Activated CD8-positive, alpha-beta T cell treated with anti-CD3 and anti-CD28 coated beads for 36 hours (primary cell): Measurements from ENCODE around the gene PLLP. TPM values are rescaled to one million over a fixed set of nuclear protein-coding genes. Genes with fewer than 3 reads are reported as not detected.
A peak's percentile ranks its signal among the peaks of the same experiment; 100 is the strongest.

Experiments
- ATAC-seq: fragments of 200-7000 bp; cut with Tn5 transposase; one replicate; pipeline ENCODE4 v1.10.0; 2021; ENCODE audit warnings: mild to moderate bottlenecking, moderate library complexity
- CTCF ChIA-PET: fragments of 350-600 bp; sonication (Branson Sonifier 250); formaldehyde crosslinking; loops from one replicate; lab custom pipeline; 2021; ENCODE audit warnings: antibody characterized with exemption; lab: Charles Lee
- POLR2A ChIA-PET: fragments of 350-600 bp; sonication (Branson Sonifier 250); formaldehyde crosslinking; loops from one replicate; lab custom pipeline; 2021; ENCODE audit warnings: antibody characterized with exemption; lab: Charles Lee
- DNase-seq: peaks from one replicate; pipeline ENCODE4 v3.0.0-alpha.2; 2020
- H3K27ac Mint-ChIP-seq: one replicate; pipeline ENCODE4 v1.8.0; 2021; ENCODE audit warnings: mild to moderate bottlenecking, mixed read lengths
- H3K27me3 Mint-ChIP-seq: one replicate; pipeline ENCODE4 v1.8.0; 2021; ENCODE audit warnings: mixed read lengths
- H3K36me3 Mint-ChIP-seq: one replicate; pipeline ENCODE4 v1.8.0; 2021; ENCODE audit warnings: low read depth, mixed read lengths
- H3K4me1 Mint-ChIP-seq: one replicate; pipeline ENCODE4 v1.8.0; 2021; ENCODE audit warnings: low read depth, mixed read lengths
- H3K4me3 Mint-ChIP-seq: one replicate; pipeline ENCODE4 v1.8.0; 2021; ENCODE audit warnings: mild to moderate bottlenecking, moderate library complexity, mixed read lengths
- H3K9me3 Mint-ChIP-seq: one replicate; pipeline ENCODE4 v1.8.0; 2021; ENCODE audit warnings: mixed read lengths
- intact Hi-C: fragments of 100-400 bp; cut with micrococcal nuclease; formaldehyde crosslinking; loops from one replicate; pipeline ENCODE4 v1.10.0; 2022
- total RNA-seq, 2 experiments: library from RNA; stranded (reverse); gene quantifications; one replicate each; pipeline ENCODE4 v1.2.3, GENCODE V29; 2021
- TF ChIP-seq, protein P1 (sequence below): fragments of 200-600 bp; IDR thresholded peaks from one replicate; pipeline ENCODE4 v1.8.0; 2022; ENCODE audit warnings: antibody characterized with exemption, mild to moderate bottlenecking

Gene PLLP
- total RNA-seq, 2 experiments from 2014 or later: 0.51 to 0.65 TPM

GRCh38 chr16:57314161-57314785 lies 29.8 kb upstream of the PLLP start:
- no peaks in the 10 kb centered on the region for H3K36me3 Mint-ChIP-seq
- H3K27me3 Mint-ChIP-seq: no peaks in the 10 kb centered on the region
- ATAC-seq (peak; percentile 81), DNase-seq (no peak)
- H3K27ac Mint-ChIP-seq: peak overlapping the region; percentile 43
- POLR2A ChIA-PET: interaction anchor here (0.6 to 1.9 kb wide), 3 partner anchors 9 to 133 kb away, joined by 3 to 8 read pairs (median 4); partner anchors contain the start of genes CIAPIN1 and COQ9
- no peaks in the 10 kb centered on the region for H3K9me3 Mint-ChIP-seq
- intact Hi-C loops: no loop called here
- H3K4me3 Mint-ChIP-seq: no peak overlapping the region
- CTCF ChIA-PET: interaction anchor here (1.1 to 1.5 kb wide), 5 partner anchors 8 to 105 kb away, joined by 3 to 16 read pairs (median 4); no protein-coding TSS in a partner anchor
- peaks cover 25% of the 10 kb centered on the region for H3K4me1 Mint-ChIP-seq
- TF ChIP-seq, protein P1, sequence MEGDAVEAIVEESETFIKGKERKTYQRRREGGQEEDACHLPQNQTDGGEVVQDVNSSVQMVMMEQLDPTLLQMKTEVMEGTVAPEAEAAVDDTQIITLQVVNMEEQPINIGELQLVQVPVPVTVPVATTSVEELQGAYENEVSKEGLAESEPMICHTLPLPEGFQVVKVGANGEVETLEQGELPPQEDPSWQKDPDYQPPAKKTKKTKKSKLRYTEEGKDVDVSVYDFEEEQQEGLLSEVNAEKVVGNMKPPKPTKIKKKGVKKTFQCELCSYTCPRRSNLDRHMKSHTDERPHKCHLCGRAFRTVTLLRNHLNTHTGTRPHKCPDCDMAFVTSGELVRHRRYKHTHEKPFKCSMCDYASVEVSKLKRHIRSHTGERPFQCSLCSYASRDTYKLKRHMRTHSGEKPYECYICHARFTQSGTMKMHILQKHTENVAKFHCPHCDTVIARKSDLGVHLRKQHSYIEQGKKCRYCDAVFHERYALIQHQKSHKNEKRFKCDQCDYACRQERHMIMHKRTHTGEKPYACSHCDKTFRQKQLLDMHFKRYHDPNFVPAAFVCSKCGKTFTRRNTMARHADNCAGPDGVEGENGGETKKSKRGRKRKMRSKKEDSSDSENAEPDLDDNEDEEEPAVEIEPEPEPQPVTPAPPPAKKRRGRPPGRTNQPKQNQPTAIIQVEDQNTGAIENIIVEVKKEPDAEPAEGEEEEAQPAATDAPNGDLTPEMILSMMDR: no peak

GRCh38 chr16:57313509-57313908 lies 29.0 kb upstream of the PLLP start:
- TF ChIP-seq, protein P1: no peak
- H3K4me3 Mint-ChIP-seq: no peak overlapping the region
- H3K36me3 Mint-ChIP-seq: no peaks in the 10 kb centered on the region
- no peaks in the 10 kb centered on the region for H3K9me3 Mint-ChIP-seq
- CTCF ChIA-PET: interaction anchor here (1.1 to 1.5 kb wide), 4 partner anchors 9 to 106 kb away, joined by 3 to 16 read pairs (median 6); no protein-coding TSS in a partner anchor
- H3K27me3 Mint-ChIP-seq: no peaks in the 10 kb centered on the region
- ATAC-seq (no peak), DNase-seq (no peak)
- POLR2A ChIA-PET: interaction anchor here (1.9 kb wide), 1 partner anchor 103 kb away, joined by 8 read pairs; no protein-coding TSS in a partner anchor
- intact Hi-C loops: no loop called here
- H3K27ac Mint-ChIP-seq: peak overlapping the region; percentile 13
- peaks cover 28% of the 10 kb centered on the region for H3K4me1 Mint-ChIP-seq

- POLR2A ChIA-PET: no interaction called here
- no peaks in the 10 kb centered on the region for H3K36me3 Mint-ChIP-seq
- TF ChIP-seq, protein P1: no peak
- DNase-seq (no peak), ATAC-seq (no peak)
- H3K9me3 Mint-ChIP-seq: no peaks in the 10 kb centered on the region
- H3K4me3 Mint-ChIP-seq: no peak overlapping the region
- intact Hi-C loops: no loop called here
- no peaks in the 10 kb centered on the region for H3K27me3 Mint-ChIP-seq
- H3K4me1 Mint-ChIP-seq: peaks cover 28% of the 10 kb centered on the region
- no peak overlapping the region for H3K27ac Mint-ChIP-seq
- CTCF ChIA-PET: interaction anchor here (0.7 to 1.6 kb wide), 3 partner anchors 10 to 106 kb away, joined by 3 to 4 read pairs (median 3); no protein-coding TSS in a partner anchor
Measured at GRCh38 chr16:57310801-57311200, 26.3 kb upstream of the PLLP start.

DNA sequence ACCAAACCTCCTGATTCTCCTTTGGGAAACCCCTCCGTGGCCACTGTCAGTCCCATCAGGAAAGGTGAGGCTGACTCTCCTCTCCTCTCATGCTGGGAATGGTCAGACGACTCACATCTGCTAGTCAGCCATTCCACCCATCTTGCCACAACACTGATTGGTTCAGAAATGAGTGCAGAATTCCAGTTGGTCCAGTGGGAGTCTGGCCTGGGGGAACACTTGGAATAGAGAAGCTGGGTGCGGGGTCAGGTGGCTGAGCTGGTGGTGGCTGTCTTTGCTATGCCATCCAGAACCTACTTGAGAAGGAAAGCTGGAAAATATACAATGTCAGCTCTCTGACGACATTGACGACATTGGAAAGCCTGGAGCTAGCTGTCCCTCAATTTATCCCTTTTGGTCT lies 23.6 kb upstream of the PLLP start:
- H3K36me3 Mint-ChIP-seq: no peaks in the 10 kb centered on the region
- no peak overlapping the region for H3K27ac Mint-ChIP-seq
- no peak overlapping the region for H3K4me3 Mint-ChIP-seq
- H3K27me3 Mint-ChIP-seq: no peaks in the 10 kb centered on the region
- DNase-seq (no peak), ATAC-seq (no peak)
- ChIA-PET POLR2A (no interaction called here), CTCF (interaction anchor here (12.9 kb wide), 1 partner anchor 108 kb away, joined by 258 read pairs; no protein-coding TSS in a partner anchor)
- TF ChIP-seq, protein P1: no peak
- intact Hi-C loops: loop anchor here (10.0 kb wide), 1 partner anchor 207 kb away; no protein-coding TSS in a partner anchor
- H3K9me3 Mint-ChIP-seq: no peaks in the 10 kb centered on the region
- peaks cover 15% of the 10 kb centered on the region for H3K4me1 Mint-ChIP-seq

GRCh38 chr16:57307365-57307764 lies 22.9 kb upstream of the PLLP start:
- intact Hi-C loops: loop anchor here (10.0 kb wide), 1 partner anchor 207 kb away; no protein-coding TSS in a partner anchor
- H3K27me3 Mint-ChIP-seq: no peaks in the 10 kb centered on the region
- no peaks in the 10 kb centered on the region for H3K9me3 Mint-ChIP-seq
- no peaks in the 10 kb centered on the region for H3K36me3 Mint-ChIP-seq
- POLR2A ChIA-PET: no interaction called here
- ATAC-seq (no peak), DNase-seq (no peak)
- no peak overlapping the region for H3K27ac Mint-ChIP-seq
- peaks cover 15% of the 10 kb centered on the region for H3K4me1 Mint-ChIP-seq
- CTCF ChIA-PET: interaction anchor here (12.9 kb wide), 1 partner anchor 109 kb away, joined by 258 read pairs; no protein-coding TSS in a partner anchor
- TF ChIP-seq, protein P1: no peak
- H3K4me3 Mint-ChIP-seq: no peak overlapping the region
